Fibroblast of the aortic adventitia (primary cell): ENCODE measurements around the gene CCDC187. TPM values are rescaled to one million over a fixed set of nuclear protein-coding genes. Genes with fewer than 3 reads are reported as not detected.

ENCODE experiments used
- DNase-seq: peaks from one replicate; pipeline ENCODE4 v3.0.0-alpha.2; 2010; ENCODE audit warnings: low read depth
- H3K4me3 ChIP-seq: 2 replicates; pipeline ENCODE4 v1.5.1; 2011; ENCODE audit warnings: low read depth, mild to moderate bottlenecking, control low read depth, low read length, moderate library complexity
- total RNA-seq: library from RNA; depleted of rRNA; stranded (reverse); fragments of >200 nt; gene quantifications from 2 replicates; pipeline ENCODE4 v1.2.3, GENCODE V29; 2012; ENCODE audit warnings: low replicate concordance
- TF ChIP-seq, protein P1 (sequence below): IDR thresholded peaks from 2 replicates; pipeline ENCODE4 v1.5.1; 2011; ENCODE audit warnings: mild to moderate bottlenecking, low read length, control low read depth, inconsistent platforms; ENCODE audit not compliant: insufficient read depth

Gene CCDC187
- total RNA-seq, 1 donor = under 0.01 TPM

GRCh38 chr9:136308006-136308701 is 4.3 kb upstream of the CCDC187 start:
- TF ChIP-seq, protein P1, sequence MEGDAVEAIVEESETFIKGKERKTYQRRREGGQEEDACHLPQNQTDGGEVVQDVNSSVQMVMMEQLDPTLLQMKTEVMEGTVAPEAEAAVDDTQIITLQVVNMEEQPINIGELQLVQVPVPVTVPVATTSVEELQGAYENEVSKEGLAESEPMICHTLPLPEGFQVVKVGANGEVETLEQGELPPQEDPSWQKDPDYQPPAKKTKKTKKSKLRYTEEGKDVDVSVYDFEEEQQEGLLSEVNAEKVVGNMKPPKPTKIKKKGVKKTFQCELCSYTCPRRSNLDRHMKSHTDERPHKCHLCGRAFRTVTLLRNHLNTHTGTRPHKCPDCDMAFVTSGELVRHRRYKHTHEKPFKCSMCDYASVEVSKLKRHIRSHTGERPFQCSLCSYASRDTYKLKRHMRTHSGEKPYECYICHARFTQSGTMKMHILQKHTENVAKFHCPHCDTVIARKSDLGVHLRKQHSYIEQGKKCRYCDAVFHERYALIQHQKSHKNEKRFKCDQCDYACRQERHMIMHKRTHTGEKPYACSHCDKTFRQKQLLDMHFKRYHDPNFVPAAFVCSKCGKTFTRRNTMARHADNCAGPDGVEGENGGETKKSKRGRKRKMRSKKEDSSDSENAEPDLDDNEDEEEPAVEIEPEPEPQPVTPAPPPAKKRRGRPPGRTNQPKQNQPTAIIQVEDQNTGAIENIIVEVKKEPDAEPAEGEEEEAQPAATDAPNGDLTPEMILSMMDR = no peak
- no peak for DNase-seq
- H3K4me3 ChIP-seq = no peak overlapping the region

DNA sequence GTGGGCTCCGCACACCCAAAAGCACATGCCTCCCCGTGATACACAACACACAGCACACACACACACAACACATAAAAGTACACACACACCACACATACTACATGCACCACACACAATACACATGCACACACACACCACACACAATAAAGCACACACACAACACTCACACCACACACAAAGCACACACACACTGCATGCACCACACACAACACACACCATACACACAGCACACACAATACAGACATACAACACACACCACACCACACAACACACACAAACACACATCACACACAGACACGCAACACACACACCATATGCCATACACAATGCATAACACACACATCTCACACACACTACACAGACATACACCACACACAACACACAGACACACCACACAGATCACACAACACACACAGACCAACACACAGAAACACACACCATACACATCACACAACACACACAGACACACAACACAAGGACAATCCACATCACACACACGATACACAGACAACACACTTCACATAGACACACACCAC is 3.4 kb upstream of the CCDC187 start:
- H3K4me3 ChIP-seq = no peak overlapping the region
- TF ChIP-seq, protein P1 = no peak
- DNase-seq = no peak

DNA sequence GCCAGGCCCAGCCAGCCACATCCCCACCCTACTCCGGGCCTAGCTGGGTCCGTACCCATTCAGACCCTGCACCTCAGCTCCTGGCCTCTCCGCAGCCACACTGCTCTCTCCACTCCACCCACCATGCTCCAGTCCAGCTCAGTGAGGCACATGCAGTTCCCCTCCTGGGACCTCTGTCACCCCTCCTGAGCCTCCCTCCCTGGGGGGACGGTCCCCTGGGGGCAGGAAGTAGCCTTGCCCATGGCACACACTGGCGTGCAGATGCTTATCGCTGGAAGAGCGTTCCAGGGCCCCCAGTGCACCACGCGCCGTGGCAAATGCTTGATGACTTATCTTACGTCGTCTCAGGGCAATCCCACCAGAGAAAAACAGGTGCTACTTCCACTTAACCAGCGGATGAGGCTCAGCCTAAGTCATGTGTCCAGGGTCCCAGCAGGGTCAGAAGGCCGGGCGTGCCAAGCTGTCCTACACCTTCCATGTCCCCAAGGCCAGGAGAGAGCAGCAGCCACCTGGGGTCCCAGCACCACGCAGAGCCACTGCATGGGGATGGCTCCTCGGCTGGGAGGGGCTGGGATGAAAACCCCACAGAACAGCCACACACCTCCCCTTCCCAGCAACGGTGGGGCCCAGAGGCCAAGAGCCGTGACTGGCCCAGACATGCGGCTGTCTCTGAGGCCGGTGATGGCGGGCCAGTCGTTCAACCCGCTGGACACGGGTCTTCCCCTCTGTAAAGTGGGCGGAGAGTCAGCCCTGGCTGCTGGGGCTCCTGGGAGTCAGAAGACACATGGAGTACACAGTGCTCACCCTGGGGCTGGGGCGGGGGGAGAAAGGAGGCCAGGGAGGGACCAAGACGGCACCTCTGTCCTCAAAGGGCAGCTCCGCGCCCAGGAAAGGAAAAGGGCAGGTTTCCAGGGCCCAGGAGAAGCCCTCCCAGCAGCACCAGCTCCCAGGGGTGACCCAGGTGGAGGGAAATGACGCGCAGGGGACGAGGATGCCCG is 2.6 kb upstream of the CCDC187 start:
- DNase-seq = no peak
- TF ChIP-seq, protein P1 = no peak
- no peak overlapping the region for H3K4me3 ChIP-seq

GRCh38 chr9:136305804-136306203 is 1.9 kb upstream of the CCDC187 start:
- no peak overlapping the region for H3K4me3 ChIP-seq
- TF ChIP-seq, protein P1 = no peak
- DNase-seq = no peak

- no peak for DNase-seq
- TF ChIP-seq, protein P1 = no peak
Observed at GRCh38 chr9:136304981-136305380, 1.1 kb upstream of the CCDC187 start.

DNA sequence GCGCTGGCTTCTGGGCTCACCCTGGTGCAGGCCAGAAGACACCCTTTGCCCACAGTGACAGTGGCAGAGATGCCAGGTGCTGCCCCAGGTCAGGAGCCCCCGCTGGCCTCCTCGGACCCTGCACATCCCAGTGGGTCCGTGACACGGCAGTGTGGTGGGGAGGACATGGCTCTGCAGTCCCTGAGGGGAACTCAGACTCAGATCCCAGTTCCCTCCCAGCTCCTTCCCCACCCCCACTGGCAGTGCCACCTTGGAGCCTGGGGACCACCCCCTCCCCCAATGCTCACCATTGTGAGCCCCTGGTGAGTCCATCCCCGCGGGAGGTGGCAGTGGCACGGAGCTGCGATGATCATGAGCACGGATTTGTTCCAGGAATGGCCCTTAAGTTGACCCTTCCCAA is 562 bp upstream of the CCDC187 start:
- TF ChIP-seq, protein P1 = no peak
- H3K4me3 ChIP-seq = no peak overlapping the region
- DNase-seq = no peak

More at GRCh38 chr9:136304981-136305380, 1.1 kb upstream of the CCDC187 start:
- no peak overlapping the region for H3K4me3 ChIP-seq
